Gastrocnemius medialis (tissue), 4 donors: Measurements from ENCODE around the gene ABLIM3.

Source experiments
- CTCF ChIP-seq, 5 experiments: fragments of 450-650 bp in 3 of 5; fragments of 200-600 bp in 2 of 5; sonication (generic) in 2 of 5; IDR thresholded peaks in 4 of 5; conservative IDR thresholded peaks in 1 of 5; 1 replicate in 4 of 5; 2 replicates in 1 of 5; pipeline ENCODE4 v1.5.1; 2016 to 2019; ENCODE audit warnings: antibody characterized with exemption in 5 of 5, mild to moderate bottlenecking in 3 of 5, moderate library complexity in 3 of 5
- POLR2A ChIP-seq, 2 donors: fragments of 450-650 bp; IDR thresholded peaks; one replicate each; pipeline ENCODE4 v1.6.1; 2017; ENCODE audit warnings: antibody characterized with exemption in 2 of 2, mild to moderate bottlenecking in 2 of 2, moderate library complexity in 2 of 2

- TF ChIP-seq CTCF (IDR thresholded peaks at IDR 0.05 in 4 of 5, conservative IDR thresholded peaks at IDR 0.05 in 1 of 5) = no peak
- TF ChIP-seq POLR2A (IDR thresholded peaks at IDR 0.05) = no peak
Measured at GRCh38 chr5:149113669-149114068, 27.6 kb upstream of the ABLIM3 start.
